GM21528 (cell line): ENCODE results near the gene MED28.
"Not testable (repeated sequence)": the region's sequence is repeated elsewhere in the genome, so short reads cannot be mapped to it uniquely, and the experiment has no call there.

Experiments
- ATAC-seq: cut with Tn5 transposase; IDR thresholded peaks from one replicate; pipeline ENCODE4 v1.9.1; 2021; ENCODE audit warnings: mild to moderate bottlenecking, moderate library complexity; ENCODE audit not compliant: unreplicated experiment, low FRiP score

Gene MED28, protein sequence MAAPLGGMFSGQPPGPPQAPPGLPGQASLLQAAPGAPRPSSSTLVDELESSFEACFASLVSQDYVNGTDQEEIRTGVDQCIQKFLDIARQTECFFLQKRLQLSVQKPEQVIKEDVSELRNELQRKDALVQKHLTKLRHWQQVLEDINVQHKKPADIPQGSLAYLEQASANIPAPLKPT

DNA sequence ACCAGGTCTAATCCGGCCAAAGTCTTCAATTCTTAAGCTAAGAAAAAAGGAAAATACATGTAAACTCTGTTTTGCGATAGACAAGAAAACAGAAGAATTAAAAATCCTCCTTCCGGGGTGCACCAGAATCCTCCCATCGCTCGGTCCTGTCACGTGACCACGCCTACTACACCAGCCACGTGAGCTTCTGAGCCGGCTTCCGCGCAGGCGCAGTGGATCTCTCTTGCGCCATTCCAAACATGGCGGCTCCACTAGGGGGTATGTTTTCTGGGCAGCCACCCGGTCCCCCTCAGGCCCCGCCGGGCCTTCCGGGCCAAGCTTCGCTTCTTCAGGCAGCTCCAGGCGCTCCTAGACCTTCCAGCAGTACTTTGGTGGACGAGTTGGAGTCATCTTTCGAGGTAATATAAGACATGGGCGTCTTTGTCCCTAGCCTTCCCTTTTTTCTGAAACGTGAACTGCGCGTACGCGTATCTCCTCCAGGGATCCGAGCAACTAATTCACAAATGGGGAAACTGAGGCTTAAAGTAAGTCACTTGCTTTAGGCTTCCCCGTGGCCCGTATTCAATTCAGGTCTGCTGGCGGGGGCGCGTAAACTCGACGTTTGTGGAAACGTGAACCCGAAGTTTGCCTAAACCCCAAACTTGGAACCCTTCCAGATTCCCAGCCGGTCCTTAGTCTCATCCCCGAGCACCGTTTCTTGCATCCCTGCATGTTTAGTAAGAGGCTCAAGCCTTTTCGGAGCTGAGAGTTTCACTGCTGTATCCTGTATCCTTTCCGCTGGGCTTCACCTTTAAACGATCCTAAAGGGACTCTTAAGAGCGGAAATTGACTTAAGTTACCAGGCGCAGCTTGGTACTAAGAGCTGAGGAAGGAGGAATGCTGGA is at the start of gene MED28:
Gene MED28, plus strand, starts transcription at position 226 of the 884 bp plus-strand sequence. Its CDS starts 14 bp downstream, at position 240.
- ATAC-seq = peak; percentile 88

DNA sequence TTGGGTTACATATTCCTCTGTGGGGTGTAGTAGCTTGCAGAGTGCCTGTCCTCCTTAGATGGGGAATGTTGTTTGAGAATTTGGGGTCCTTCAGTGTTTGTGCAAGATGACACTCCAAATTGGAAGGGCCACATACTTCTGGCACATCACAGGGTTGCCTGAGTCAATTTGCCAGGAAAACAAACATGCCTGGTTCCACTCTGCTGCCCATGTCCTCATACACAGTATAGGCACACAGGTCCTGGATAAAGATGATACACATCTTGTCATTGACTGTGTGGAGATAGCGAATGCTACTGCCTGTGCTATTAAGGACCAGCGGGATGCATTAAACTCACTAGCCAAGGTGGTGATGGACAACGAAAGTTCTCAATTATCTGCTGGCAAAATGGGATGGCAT is 48.6 kb upstream of the MED28 start:
- ATAC-seq = no peak

DNA sequence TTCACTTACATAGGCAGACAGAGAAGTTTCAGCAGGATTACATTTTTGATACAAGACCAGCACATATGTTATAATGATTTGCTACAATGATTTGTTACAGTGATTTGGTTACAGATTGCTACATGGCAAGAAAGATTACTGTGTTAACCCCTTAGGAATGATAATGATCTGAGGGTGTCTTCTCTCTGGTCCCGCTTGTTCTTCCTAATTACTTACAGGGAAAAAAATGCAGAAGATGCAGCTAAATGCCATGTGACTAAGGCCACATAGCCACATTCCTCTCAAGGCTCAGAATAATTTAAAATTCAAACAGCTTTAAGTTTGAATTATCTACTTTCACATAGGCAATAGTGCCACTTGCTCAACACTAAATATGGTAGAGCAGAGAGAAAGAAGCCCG is 47.2 kb upstream of the MED28 start:
- ATAC-seq = no peak

DNA sequence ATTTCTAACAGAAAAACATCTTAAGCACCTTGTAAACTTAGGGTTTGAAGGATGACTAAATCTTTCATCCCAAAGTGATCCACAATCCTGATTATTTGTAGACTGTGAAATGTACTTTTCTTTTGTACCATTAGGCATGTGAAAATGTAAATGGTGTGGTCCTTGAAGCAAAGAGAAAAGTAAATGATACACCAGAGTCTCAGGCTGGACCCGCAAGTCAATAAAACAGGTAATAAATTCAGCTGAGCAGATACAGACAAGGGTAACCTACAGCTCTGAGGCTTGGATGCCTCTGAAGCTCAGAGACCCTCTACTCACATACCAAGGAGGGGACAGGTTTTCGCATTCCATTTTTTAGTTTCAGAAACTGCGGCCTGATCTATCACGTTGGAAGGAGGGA is 40.2 kb upstream of the MED28 start:
- ATAC-seq = no peak

DNA sequence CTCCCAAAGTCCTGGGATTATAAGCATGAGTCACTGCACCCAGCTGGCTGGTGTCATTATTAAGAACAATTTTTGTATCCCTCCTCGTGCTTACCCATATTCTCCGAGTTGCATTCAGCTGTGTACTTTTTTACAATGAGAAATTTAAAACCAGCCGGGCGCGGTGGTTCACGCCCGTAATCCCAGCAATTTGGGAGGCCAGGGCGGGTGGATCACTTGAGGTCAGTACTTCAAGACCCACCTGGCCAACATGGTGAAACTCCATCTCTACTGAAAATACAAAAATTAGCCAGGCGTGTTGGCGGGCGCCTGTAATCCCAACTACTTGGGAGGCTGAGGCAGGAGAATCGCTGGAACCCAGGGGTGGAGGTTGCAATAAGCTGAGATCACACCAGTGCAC is 39.3 kb upstream of the MED28 start:
- ATAC-seq = not testable (repeated sequence)

DNA sequence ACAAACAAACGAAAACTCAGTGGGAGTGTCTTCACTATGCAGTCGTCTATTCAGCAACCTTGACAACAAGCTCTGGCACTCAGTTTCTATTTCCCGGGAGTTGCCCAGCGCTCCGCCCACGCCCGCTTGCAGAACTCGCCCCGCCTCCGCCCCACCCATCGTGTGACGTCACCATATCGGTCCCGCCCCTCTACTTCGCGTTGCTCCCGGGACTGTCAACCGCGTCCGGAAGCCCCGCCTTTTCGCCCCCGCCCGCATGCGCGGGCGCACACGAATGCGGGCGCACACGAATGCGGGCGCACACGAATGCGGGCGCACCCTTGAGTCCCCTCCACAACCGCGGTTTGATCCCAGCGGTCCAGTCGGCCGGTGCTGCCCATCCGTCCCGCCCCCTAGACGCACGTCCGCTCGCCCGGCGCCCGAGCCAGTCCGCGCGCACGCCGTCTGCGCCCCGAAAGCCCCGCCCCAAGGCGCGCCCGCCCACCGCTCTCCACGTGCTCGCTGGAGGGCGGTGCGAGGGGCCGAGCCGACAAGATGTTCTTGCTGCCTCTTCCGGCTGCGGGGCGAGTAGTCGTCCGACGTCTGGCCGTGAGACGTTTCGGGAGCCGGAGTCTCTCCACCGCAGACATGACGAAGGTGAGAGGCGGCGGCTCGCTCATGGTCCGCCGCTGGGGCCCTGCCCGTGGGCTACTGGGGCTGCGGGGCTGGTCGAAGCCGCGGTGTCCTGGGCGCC is 37.3 kb upstream of the MED28 start, which contains the start of gene LAP3:
Gene LAP3, plus strand, starts transcription at position 267 of the 733 bp plus-strand sequence. Its CDS starts 268 bp downstream, at position 535.
- peak; percentile 90 for ATAC-seq

DNA sequence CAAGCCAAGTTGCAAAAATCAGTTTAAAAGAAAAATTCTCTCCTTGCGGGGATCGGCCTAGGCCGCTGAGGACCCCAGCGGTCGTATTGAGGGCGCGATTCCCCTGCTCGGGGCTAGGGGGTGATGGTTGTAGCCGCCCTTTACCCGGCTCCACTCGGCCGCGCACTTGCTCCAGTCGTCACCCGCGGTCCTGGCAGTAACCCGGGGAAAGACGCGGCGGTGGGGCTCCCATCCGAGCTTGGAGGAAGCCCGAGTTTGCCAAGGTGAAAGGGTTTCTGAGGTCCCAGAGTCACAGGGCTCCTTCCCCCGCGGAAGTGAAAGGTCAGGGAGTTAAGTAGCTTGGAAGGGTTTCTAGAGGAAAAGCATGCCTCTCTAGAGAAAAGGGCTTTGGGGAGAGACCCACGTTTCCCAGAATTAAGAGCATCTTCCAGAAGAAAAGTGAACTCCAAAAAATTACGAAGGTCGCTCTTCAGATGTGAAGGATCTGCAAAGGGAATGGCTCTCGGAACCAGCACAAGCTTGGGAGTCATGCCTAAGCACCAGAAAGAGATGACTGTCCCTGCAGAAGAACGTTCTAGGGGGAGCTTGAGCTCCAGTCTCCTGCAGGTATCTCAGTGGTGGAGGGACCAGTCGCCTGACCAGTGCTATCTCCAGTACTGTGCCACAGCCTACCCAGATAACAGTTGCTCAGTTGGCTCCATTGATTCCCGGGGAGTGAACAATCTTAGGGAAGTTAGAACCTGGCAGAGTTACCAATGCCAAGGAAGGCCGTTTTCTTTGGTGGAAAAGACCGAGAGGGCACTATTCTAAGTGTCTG is 36.6 kb upstream of the MED28 start:
- ATAC-seq = peak; percentile 18

DNA sequence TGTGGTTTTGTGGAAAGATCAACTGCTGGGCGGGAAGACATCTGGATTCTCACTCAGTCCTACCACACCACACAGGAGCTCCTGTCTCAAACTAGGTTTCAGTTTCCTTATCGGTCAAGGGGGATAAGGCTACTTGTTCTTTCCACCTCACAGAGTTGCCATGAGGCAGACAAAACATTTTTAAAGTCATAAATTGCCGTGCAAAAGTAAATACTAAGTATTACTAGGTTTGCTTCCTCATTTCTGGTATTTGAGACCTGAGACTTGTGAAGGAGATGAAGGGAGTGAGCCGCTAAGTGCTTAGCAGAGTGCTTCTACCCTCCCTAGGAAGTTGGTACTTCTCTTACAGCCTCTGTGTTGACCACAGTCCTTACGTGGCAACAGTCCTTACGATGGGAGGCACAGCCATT is 36.0 kb upstream of the MED28 start:
- ATAC-seq = peak; percentile 35

DNA sequence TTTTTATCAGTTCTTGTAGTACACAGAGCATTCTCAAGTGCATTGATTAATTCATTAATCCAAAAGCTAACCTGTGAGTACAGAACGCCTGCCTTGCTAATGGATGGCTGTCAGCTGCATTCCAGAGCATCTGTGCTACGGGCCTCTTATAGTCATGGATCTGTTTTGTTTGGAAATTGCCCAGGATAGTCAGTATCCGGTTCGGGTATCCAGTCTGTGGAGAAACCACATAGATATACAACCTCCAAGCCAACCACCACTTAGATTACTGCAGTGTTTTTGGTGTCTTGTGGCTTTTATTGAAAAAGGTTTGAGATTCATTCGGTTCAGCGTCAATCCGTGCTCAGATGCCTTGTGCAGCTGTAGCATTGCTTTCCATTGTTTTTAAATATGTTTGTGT is 33.5 kb upstream of the MED28 start:
- ATAC-seq = no peak

DNA sequence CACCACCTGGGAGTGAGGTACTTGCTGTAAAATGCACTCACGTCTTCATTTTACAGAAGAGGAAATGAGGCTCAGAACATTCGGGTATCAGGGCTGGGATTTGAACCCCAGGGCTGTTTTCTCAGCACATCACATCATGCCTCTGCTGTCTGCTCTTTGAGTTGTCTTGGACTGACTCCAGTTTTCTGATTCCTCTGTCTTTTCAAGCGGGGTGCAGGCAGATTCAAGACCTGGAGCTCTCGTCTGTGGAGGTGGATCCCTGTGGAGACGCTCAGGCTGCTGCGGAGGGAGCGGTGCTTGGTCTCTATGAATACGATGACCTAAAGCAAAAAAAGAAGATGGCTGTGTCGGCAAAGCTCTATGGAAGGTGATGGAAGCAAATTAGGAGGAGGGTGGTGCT is 31.2 kb upstream of the MED28 start:
- no peak for ATAC-seq

DNA sequence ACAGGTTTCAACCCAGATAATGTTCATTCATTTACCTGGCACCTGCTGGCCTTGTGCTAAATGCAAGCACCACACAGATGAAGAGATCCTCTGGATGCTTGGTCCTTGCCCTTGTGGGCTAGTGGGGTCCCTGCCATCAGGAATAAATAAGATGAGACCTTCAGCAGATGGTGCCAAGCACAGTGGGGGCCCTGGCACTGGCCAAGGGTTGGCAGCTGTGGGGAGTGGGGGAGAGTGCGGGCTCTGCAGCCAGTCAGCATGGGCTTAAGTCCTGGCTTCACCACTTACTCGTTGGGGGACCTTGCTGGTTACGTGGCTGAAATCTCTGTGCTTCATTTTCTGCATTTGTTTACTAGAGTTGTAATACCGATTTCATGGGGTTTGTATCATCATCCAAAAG is 30.5 kb upstream of the MED28 start:
- no peak for ATAC-seq

DNA sequence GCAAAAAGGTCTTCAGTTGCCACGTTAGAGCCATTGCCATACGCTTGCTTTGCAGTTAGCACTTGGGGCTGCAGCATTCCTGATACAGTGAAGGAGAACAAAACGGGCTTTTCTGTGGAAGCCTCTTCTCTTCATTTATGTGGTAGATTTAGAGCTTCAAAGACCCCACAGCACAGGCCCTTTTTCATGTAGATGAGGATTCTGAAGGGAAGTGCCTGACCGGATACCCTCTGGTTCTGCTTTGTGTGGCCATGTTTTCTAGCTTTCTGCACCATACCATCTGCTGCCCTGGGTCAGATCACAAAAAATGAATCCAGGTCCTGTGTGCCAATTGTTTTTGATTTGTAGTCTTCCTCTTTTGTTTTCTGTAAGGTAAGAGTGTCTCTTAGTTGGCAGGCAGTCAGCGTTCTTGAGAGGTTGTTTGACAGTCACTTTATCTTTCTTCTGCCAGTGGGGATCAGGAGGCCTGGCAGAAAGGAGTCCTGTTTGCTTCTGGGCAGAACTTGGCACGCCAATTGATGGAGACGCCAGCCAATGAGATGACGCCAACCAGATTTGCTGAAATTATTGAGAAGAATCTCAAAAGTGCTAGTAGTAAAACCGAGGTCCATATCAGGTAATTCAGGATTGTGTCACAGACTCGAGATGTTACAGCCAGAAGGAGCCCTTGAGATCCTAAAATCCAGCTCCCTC is 29.8 kb upstream of the MED28 start:
- no peak for ATAC-seq

DNA sequence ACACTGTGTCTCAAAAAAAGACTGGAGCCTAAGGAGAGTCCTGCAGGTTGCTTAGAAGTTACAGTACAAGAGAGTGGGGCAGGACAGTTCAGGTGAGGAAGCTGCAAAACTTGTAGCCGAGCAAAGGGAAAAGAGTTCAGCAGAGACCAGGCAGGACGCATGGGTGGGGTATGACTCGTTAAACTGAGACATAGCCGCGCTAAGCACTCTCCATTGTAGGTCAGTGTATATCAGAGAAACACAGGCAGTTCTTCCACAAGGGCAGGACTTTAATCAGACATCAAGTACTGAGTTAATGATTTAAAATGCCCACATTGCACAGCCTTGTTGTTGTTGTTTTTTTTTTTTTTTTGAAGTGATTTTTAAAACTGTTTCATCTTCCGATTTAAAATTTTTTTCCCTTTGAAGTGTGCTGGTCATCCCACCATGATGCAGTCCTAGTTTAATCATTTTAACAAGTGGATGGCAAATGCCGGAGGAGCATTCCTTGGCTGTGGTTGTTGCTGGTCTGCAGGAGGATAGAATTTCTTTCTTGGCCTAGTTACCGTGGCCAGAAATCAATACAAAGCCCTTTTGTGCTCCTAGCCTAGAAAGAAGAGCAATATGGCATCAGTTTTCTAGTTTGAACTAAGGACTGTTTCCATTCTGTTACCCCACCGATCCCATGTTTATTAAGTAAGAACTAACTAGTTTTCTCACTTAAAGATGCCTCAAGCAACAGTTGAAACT is 27.2 kb upstream of the MED28 start:
- no peak for ATAC-seq

DNA sequence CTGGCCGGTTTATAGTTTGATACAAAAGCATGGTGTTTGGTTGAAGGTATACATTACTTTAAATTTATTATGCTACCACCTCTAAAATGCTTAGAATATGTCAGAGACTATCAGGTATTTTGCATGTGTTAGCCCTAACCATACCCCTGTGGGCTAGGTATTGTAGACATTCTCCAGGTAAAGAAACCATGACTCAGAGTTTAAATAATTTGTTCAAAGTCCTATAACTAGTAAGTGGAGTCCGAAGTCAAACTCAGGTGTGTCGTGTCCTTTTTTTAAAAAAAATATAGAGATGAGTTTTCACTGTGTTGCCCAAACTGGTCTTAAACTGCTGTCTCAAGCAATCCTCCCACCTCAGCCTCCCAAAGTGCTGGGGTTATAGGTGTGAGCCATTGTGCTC is 25.1 kb upstream of the MED28 start:
- ATAC-seq = no peak

DNA sequence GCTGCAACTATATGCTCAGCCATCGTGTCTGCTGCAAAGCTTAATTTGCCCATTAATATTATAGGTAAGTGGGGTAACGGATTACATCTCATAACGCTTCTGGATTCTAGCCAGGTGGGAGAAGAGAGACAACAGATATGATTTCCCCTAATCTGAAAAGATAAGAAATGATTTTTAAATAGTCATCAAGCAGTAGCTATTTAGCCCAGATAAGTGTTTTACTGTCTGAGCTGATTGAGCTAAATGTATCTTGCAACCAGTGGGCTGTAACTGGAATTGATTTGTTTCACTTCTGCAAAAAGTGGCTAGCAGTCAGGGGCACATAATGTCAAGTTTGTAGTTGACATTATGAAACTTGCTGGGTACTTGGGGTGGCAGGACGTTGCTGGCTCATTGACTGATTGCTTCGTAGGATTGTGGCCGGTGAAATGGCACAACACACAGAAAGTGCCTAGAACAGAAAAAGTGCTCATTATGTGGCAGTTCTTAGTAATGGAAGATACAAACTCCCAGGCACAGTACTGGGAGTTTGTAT is 18.9 kb upstream of the MED28 start:
- ATAC-seq = peak; percentile 84

DNA sequence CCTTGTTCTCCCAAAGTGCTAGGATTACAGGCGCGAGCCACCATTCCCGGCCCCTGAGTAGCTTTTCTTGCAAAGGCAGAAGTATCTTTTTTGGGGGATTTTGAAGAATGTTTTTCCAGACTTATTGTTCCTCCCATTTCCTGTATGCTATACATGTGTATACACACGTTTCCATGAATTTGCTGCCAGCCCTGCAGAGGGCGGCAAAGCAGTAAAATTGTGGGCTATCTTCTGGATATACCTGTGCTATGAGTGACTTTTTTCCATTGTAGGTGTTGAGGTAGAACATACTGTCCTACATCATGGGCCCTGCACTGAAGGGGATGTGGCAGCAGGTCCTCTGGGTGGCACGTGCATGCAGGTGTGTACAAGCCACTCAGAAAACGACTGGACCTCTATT is 16.9 kb upstream of the MED28 start:
- no peak for ATAC-seq

DNA sequence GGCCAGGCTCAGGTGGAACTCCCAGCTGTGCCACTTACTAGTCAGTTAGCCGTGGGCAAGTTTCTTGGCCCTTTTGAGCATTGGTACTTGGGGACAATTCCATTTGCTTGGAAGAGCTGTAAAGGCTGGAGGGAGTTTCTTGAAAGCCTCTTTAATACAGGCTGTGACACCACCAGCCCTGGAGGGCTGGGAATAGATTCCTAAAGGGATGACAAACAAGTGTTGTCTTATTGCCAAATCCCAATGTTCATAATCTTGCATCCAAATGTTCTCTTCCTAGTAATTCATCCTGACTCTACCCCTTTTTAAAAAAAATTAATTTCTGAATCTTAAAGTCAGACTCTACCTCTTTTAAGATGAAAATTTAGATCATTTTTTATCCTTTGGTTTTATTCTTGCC is 14.6 kb upstream of the MED28 start:
- ATAC-seq = no peak

DNA sequence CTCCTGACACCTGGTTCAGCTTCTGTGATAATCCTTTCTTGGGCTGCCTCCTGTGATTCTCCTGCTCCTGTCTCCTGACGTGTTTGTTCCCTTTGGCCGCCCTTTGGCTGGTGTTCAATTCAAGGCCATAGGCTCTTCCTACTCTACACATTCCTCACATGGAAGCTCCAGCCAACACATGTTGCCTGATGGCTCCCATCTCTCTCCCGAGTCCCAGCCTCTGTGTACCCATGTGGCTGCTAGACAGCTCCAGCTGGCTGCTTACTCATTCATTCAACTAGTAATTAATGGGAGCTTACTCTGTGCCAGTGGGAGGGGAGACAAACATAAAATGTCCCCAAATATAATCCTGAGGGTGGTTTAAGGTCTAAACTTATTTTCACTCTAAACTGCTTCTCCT is 9.2 kb upstream of the MED28 start:
- ATAC-seq = no peak
